Measurements from ENCODE around the gene IDI1.
A peak's percentile ranks its signal among the peaks of the same experiment; 100 is the strongest.
"Not testable (repeated sequence)": the region's sequence is repeated elsewhere in the genome, so short reads cannot be mapped to it uniquely, and the experiment has no call there.

The IDI1 gene

GRCh38 chr10:1063232-1063865 is 14.4 kb upstream of the IDI1 start:
- DNase-seq = no peak

- no peak for DNase-seq
These were observed 13.2 kb upstream of the IDI1 start for GRCh38 chr10:1061930-1062774.

GRCh38 chr10:1059902-1060301 is 11.0 kb upstream of the IDI1 start:
- DNase-seq = no peak

- no peak for DNase-seq
These were observed 9.1 kb upstream of the IDI1 start for GRCh38 chr10:1058017-1058416.

GRCh38 chr10:1057106-1057657 is 8.3 kb upstream of the IDI1 start:
- DNase-seq = no peak

- peak; percentile 77 for DNase-seq
These were observed 7.6 kb upstream of the IDI1 start, which contains the start of gene WDR37 for GRCh38 chr10:1056326-1057105. TSS of gene WDR37 (plus strand) at chr10:1056385. CDS start at chr10:1072156, 15,771 bp downstream.

- DNase-seq = no peak
These were observed 5.8 kb upstream of the IDI1 start for GRCh38 chr10:1054684-1055083.

- DNase-seq = no peak
These were observed 1.6 kb upstream of the IDI1 start for GRCh38 chr10:1050554-1050953.

- no peak for DNase-seq
These were observed 1.2 kb upstream of the IDI1 start for GRCh38 chr10:1050145-1050544.

GRCh38 chr10:1049425-1049958 is 573 bp upstream of the IDI1 start:
- DNase-seq = no peak

GRCh38 chr10:1048349-1048731 is 579 bp downstream of the IDI1 start:
- DNase-seq = no peak

GRCh38 chr10:1047937-1048336 is 982 bp downstream of the IDI1 start:
- DNase-seq = no peak

- DNase-seq = no peak
These were observed 3.5 kb downstream of the IDI1 start for GRCh38 chr10:1045415-1045814.

- no peak for DNase-seq
These were observed 4.0 kb downstream of the IDI1 start for GRCh38 chr10:1044964-1045363.

- DNase-seq = no peak
These were observed 4.8 kb downstream of the IDI1 start for GRCh38 chr10:1044146-1044545.

- DNase-seq = no peak
These were observed 5.4 kb downstream of the IDI1 start for GRCh38 chr10:1043532-1043995.

GRCh38 chr10:1041514-1041913 is 7.4 kb downstream of the IDI1 start:
- no peak for DNase-seq

GRCh38 chr10:1040133-1040532 is 8.8 kb downstream of the IDI1 start:
- DNase-seq = no peak

- DNase-seq = not testable (repeated sequence)
These were observed 10.2 kb downstream of the IDI1 start for GRCh38 chr10:1038769-1039168.

GRCh38 chr10:1037098-1037497 is 11.8 kb downstream of the IDI1 start:
- no peak for DNase-seq

GRCh38 chr10:1036341-1036791 is 12.6 kb downstream of the IDI1 start:
- DNase-seq = no peak

GRCh38 chr10:1035201-1035600 is 13.7 kb downstream of the IDI1 start:
- no peak for DNase-seq

- no peak for DNase-seq
These were observed 14.2 kb downstream of the IDI1 start for GRCh38 chr10:1034758-1035157.

All from activated CD4-positive, alpha-beta T cell treated with anti-CD3 and anti-CD28 coated beads for 1 hour (primary cell).